T-helper 1 cell treated with Interleukin-12 subunit alpha and Interleukin-12 subunit beta and Interleukin-4 antibody, amounts not matched to agents 30 ng/mL and 1 ng/mL, for 36 hours (primary cell): Measurements from ENCODE around the gene BSCL2. TPM values are rescaled to one million over a fixed set of nuclear protein-coding genes. Genes with fewer than 3 reads are reported as not detected.
"Not testable (repeated sequence)": the region's sequence is repeated elsewhere in the genome, so short reads cannot be mapped to it uniquely, and the experiment has no call there.

Experiments used
- intact Hi-C: fragments of 100-400 bp; cut with micrococcal nuclease; formaldehyde crosslinking; loops from one replicate; pipeline ENCODE4 v1.15.1; 2024
- total RNA-seq: library from RNA; stranded (reverse); gene quantifications from 2 replicates; pipeline ENCODE4 v1.2.3, GENCODE V29; 2022

BSCL2 gene
- 34.4 and 35.0 TPM in 2 replicates for total RNA-seq

DNA sequence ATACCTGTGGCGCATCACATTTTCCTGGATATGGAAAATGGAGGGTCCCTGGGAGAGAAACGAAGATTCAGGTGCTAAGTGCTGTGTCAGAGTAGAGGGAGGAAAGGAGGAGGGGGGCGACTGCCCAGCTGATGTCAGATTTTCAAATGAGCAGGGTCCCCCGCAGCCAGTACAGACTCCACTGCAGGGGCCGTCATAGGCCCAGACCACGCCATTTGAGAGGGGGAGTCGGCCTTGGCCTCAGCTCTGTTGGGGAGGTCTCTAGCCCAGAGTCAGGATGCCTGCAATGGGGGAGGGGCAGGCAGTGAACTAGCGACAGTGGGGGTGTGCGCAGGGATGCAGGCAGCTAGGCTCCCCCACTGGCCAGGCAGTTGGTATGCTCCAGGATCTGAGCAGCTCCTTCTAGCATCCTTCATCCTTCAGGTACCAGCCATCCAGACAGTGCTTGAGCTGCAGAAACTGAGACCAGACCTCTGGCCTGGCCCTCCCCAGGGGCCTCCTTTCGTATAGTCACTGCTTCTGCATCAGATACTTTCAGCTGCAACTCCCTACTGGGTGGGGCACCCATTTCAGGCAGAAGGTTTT lies at the start of gene BSCL2, which contains the start of gene GNG3:
Gene BSCL2, minus strand, starts transcription at position 148 of the 585 bp plus-strand sequence. CDS start 229 bp downstream, outside the sequence.
Gene GNG3, plus strand, starts transcription at position 400 of the 585 bp plus-strand sequence. CDS start 620 bp downstream, outside the sequence.
- intact Hi-C loops: loop anchor here (5.0 kb wide), 1 partner anchor 1480 kb away; the partner anchor contains the start of gene STIP1

GRCh38 chr11:62755086-62755615 lies 47.9 kb upstream of the BSCL2 start:
- intact Hi-C loops: loop anchor here (2.0 kb wide), 1 partner anchor 76 kb away; the partner anchor contains the start of gene UBXN1

- intact Hi-C loops: loop anchor here (1.0 to 2.0 kb wide), 13 partner anchors 7 to 163 kb away; partner anchors contain the start of genes NXF1, POLR2G, STX5 and TAF6L
Observed at GRCh38 chr11:62753736-62754603, 46.7 kb upstream of the BSCL2 start, which contains the start of gene ZBTB3. Gene ZBTB3 (minus strand): TSS chr11:62754160. CDS start chr11:62753664, 496 bp downstream.

- intact Hi-C loops: loop anchor here (1.0 kb wide), 2 partner anchors 8 to 34 kb away; partner anchors contain the start of genes POLR2G and TMEM179B
Observed at GRCh38 chr11:62752994-62753735, 45.9 kb upstream of the BSCL2 start.

DNA sequence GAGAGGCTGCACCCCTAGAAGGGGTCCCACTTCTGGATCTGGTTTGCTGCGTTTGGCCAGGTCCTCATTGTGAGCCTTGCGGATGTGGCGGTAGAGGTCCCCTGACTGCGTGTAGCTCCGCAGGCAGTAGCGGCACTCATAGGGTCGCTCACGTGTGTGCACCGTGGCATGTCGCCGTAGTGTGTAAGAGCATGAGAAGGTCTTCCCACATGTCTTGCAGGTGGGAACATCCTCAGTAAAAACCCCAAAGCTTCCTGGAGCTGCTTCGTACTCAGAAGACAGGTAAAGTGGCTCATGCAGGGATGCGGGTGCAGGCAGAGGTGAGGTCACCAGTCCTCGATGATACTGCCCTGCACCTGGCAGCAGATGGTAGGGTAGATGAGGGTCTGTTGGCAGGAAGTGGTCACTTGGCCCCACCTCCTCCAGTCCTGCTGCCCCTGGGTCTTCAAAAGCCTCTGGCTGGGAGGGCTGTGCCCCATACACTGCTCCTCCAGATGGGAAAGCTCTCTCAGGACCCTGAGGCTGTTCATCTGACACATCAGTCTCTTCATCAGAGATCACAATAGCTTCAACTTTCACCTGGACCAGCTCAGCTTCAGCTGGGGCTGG lies 45.1 kb upstream of the BSCL2 start:
- intact Hi-C loops: no loop called here

GRCh38 chr11:62749931-62750330 lies 42.7 kb upstream of the BSCL2 start:
- intact Hi-C loops: not testable (repeated sequence)

DNA sequence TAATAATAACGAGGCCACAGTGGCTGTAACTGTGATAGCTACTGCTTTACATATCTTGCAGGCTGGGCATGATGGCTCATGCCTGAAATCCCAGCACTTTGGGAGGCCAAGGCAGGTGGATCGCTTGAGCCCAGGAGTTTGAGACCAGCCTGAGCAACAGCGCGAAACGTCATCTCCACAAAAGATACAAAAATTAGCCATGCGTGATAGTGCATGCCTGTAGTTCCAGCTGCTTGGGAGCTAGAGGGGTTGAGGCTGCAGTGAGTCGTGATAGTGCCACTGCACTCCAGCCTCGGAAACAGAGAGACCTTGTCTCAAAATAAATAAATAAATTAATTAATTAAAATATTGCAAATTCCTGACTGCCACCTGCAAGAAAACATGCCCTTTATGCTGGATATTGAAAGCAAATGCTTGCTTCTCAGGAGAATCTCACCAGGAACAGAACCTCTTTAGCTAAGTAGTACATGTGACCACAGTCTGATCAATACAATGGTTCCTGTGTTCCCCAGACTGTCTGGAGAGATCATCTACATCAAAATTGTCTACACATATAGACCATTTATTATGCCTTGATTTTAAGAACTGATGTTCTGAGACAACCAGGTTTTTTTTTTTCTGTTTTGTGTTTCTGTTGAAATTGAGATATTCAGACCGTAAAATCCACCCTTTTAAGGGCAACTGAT lies 40.4 kb upstream of the BSCL2 start:
- intact Hi-C loops: no loop called here

- intact Hi-C loops: no loop called here
Observed at GRCh38 chr11:62737196-62737595, 30.0 kb upstream of the BSCL2 start.

GRCh38 chr11:62732830-62733229 lies 25.6 kb upstream of the BSCL2 start:
- intact Hi-C loops: no loop called here

DNA sequence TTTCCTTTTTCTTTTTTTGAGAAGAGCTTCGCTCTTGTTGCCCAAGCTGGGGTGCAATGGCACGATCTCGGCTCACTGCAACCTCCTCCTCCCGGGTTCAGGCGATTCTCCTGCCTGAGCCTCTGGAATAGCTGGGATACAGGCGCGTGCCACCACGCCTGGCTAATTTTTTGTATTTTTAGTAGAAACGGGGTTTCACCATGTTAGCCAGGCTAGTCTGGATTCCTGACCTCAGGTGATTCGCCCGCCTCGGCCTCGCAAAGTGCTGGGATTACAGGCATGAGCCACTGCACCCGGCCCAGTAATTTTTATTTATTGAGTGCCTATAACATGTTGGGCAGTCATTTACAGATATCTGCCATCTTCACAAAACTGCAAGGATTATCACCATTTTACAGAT lies 22.9 kb upstream of the BSCL2 start:
- intact Hi-C loops: not testable (repeated sequence)

DNA sequence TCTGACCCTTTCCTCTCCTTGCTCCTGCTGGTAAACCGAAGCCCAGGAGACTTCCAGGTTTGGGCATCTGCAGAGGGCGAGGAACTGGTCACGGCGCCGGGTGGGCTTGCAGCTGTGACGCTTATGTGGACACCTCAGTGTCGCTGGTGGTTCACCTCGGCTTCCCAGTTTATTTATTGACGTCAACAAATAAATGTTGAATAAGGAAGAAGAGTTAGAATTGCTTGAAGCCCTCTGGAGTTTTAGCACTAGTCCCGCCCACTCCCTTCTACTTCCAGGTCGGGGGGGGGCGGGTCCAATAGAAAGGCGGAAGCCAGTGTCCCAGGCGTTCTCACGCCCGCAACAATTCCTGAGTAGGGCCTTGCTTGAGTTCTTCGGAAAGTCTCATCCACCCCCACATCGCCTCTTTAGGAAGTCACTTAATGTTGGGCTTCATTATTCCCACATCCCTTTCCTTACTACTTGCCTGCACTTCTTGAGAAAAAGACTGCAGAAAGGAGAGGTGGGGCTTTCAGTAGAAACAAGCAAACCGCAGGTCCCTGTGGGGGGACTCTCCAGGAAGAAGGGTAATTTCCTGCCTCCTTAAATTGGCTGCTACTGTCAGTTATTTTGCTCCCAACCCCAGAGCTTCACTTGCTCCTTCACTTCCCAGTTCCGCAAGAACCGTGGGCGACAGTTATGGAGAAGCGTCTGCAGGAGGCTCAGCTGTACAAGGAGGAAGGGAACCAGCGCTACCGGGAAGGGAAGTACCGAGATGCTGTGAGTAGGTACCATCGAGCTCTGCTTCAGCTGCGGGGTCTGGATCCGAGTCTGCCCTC lies 21.2 kb upstream of the BSCL2 start, which contains the start of gene TTC9C:
Gene TTC9C, plus strand, starts transcription at position 316 of the 818 bp plus-strand sequence. Its CDS starts 363 bp downstream, at position 679.
- intact Hi-C loops: loop anchor here (1.0 kb wide), 8 partner anchors 26 to 152 kb away; partner anchors contain the start of genes LBHD1, NXF1, POLR2G and SLC3A2

DNA sequence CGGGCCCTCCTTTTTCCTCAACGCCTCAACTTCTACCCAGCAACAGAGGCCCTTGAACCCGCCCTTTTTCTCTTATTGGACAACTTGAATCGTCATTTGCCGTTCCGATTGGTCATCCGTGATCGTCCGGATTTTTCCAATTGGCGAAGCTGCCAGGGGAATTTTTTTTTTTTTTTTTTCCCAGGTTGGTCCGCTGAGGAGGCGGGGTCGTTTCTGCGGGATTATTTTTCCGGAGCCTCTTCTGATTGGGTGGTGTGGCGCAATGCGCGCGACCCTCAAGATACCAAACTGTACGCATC lies 20.6 kb upstream of the BSCL2 start:
- intact Hi-C loops: loop anchor here (1.0 to 2.0 kb wide), 19 partner anchors 19 to 152 kb away; partner anchors contain the start of genes C11orf98, CSKMT, GANAB and INTS5

GRCh38 chr11:62727165-62727871 lies 20.1 kb upstream of the BSCL2 start, which contains the start of gene HNRNPUL2:
Gene HNRNPUL2 (minus strand): TSS chr11:62727457. CDS start chr11:62727156, 301 bp downstream.
- intact Hi-C loops: loop anchor here (1.0 to 2.0 kb wide), 11 partner anchors 18 to 137 kb away; partner anchors contain the start of genes C11orf98, CSKMT, GANAB and INTS5

GRCh38 chr11:62726915-62727164 lies 19.6 kb upstream of the BSCL2 start:
- intact Hi-C loops: loop anchor here (1.0 to 2.0 kb wide), 11 partner anchors 18 to 136 kb away; partner anchors contain the start of genes C11orf98, CSKMT, GANAB and INTS5

- intact Hi-C loops: loop anchor here (2.0 kb wide), 2 partner anchors 62 to 136 kb away; partner anchors contain the start of genes C11orf98, CSKMT and TUT1
Observed at GRCh38 chr11:62726156-62726914, 19.1 kb upstream of the BSCL2 start.

DNA sequence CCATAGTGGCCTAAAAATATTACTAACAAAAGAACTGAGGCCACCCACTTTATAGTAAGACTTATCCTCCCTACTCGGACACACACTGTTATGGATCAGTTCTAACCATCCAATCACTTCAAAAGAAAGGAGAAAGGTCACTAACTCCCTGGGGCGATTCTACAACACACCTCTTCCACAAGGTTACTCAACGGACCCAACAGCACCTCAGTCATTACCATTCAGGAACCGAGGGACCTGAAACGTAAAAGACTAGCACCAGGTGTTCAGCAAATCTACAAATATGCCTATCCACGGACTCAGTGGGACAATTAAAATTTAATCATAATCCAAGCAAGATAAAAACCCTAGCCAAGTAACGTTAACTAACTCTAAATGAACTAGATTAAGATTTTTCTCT lies 18.4 kb upstream of the BSCL2 start:
- intact Hi-C loops: loop anchor here (2.0 kb wide), 2 partner anchors 61 to 135 kb away; partner anchors contain the start of genes C11orf98, CSKMT and TUT1

DNA sequence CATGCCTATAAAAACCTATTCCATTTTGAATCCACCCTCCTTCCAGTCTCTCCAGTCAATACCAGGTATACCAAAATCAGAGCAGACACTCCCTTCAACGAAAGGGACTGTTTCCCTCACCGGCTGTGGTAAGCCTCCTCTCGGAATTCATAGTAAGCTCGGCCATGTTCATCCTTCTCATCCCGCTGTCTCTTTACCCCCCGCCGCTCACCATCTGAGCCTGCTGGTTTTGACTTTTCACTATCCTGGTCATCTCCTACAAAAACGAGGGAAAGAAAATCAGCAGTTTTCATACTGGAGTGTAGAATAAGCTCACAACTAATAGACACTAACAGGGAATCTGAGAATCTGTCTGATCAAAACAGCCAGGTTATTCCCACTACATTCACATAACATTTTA lies 16.9 kb upstream of the BSCL2 start:
- intact Hi-C loops: no loop called here
